ENCODE measurements around the gene ECE1.

ECE1 gene

GRCh38 chr1:21307663-21308305, 17.5 kb upstream of the ECE1 start:
- DNase-seq = no peak

DNA sequence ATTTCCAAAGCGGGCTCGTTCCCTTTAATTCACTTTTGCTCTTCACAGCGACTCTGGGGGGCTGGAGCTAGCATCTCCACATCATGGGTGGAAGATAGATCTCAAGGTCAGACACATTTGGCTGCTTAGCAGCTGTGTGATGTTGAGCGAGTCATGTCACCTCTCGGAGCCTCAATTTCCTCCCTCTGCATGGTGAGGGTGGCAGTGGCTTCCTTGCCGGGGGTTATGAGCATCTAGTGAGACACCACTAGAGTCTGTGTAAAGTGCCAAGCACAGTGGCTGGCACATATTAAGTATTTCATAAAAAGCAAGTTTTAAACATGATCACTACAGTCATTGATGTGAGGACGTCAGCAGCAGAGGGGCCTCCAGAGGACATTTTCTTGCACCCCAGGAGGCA, 16.9 kb upstream of the ECE1 start:
- DNase-seq = no peak

- no peak for DNase-seq
Observed at GRCh38 chr1:21305900-21306189, 15.6 kb upstream of the ECE1 start.

GRCh38 chr1:21305155-21305899, 15.1 kb upstream of the ECE1 start:
- no peak for DNase-seq

DNA sequence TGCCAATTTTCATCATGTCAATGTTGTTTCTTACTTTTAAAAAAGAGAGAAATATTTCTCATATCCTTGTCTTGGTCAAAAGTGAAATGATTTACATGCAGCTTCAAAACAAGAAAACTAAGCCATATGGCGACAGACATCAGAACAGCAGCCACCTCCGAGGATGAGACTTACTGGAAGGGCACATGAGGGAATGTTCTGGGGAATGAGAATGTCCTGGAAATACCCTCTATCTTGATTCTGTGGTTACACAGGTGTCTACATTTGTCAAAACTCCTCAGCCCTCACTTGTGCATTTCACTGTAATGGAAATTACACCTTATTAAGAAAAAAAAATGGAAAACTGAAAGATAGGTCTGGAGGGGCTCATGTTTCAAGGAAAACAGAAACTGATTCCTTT, 14.2 kb upstream of the ECE1 start:
- DNase-seq = no peak

DNA sequence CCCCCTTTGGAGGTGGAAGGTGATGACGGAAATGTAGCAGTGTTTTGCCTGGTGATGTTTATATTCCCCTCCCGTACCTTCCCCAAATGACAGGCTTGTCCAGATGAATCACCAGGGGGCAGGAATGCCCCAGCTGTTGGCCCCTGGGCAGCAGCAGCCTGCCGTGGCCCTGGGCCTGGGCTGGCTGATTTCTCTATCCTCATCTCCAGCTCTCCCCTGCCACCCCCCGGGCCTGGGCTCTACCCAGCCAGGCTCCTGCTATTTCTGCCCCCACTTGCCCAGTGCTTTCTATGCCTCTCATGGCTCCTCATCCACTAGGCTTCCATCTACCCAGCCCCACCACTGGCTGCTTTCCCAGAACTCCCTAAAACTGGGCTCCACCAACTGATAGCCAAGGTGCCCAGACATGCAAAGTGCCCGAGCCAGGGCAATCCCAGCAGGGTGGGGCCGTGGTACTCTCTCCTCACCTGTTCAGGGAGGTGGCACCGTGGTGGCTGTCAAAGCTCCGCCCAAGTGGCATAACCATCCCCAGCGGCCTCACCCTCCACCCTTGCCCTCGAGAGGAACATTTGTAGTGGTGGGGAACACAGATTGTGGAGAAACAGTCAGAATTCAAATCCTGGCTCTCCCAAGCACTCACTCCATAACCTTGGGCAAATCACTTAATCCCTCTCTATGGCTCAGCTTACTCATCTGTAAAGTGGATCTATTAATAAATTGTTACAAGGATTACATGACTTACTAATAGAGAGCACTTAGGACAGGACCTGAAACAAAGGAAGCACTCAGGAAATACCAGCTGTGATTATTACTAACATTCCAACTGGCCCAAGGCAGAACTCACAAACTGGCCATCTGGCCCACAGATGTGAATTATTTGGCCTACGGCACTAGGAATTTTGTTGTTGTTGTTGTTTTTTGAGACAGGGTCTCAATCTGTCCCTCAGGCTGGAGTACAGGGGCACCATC, 12.8 kb upstream of the ECE1 start:
- no peak for DNase-seq

- no peak for DNase-seq
Observed at GRCh38 chr1:21301794-21302440, 11.7 kb upstream of the ECE1 start.

DNA sequence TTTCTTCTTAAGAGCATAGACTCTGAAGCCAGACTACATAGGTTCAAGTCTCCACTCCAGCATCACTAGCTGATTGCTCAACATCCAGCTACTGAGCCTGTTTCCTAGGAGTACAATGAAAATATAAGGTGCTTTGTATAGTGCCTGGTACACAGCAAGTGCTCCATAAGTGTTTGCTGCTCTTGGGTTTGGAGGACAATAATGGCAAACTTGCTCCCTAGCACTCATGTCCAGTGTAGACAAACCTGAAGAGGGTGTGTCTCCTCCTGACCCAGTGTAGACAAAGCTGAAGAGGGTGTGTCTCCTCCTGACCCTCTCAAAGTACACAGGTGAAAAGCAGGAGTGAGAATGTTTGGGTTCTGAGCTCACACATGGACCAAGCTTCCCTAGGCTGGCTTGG, 10.5 kb upstream of the ECE1 start:
- no peak for DNase-seq

DNA sequence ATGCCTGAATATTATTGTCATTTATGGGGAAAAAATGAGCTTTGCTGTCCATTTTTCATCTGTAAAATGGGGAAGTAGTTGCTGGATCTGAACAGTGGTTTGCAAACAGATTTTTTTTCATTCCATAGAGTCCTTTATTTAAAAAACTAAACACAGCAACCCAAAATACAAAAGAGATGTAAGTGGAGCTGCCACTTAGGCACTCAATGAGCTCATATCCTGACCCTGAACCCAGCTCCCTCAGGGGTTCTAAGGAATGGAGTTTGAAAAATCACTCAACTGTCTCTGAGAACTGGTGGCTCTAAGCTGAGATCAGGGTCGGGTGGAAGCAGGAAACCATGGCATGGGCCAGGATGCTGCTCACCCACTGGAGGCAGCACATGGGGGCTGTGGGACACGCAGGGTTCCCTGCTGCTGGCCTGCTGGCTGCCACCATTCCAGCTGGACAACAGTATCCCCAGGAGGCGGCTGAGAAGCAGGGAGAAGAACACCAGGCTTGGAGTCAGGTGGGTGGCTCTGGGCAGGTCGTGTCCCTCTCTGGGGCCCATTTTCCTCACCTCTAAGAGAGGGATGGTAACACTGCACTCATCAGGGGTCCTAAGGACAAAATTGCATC, 9.6 kb upstream of the ECE1 start:
- no peak for DNase-seq

GRCh38 chr1:21298981-21299391, 8.7 kb upstream of the ECE1 start:
- DNase-seq = no peak

DNA sequence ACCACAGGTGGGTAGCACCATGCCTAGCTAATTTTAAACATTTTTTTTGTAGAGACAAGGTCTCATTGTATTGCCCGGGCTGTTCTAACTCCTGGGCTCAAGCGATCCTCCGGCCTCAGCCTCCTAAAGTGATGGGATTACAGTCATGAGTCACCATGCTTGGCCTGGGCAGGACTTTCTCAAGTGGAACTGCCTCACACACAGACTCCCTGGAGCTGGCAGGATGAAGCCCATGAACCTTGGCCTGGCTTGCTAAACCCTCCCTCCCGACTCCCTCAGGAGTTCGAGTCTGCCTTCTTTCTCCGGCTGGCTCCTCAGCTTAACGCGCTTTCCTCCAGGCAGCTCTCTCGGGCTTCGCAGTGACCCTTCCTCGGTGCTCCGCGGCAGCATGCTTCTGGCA, 7.7 kb upstream of the ECE1 start:
- no peak for DNase-seq

DNA sequence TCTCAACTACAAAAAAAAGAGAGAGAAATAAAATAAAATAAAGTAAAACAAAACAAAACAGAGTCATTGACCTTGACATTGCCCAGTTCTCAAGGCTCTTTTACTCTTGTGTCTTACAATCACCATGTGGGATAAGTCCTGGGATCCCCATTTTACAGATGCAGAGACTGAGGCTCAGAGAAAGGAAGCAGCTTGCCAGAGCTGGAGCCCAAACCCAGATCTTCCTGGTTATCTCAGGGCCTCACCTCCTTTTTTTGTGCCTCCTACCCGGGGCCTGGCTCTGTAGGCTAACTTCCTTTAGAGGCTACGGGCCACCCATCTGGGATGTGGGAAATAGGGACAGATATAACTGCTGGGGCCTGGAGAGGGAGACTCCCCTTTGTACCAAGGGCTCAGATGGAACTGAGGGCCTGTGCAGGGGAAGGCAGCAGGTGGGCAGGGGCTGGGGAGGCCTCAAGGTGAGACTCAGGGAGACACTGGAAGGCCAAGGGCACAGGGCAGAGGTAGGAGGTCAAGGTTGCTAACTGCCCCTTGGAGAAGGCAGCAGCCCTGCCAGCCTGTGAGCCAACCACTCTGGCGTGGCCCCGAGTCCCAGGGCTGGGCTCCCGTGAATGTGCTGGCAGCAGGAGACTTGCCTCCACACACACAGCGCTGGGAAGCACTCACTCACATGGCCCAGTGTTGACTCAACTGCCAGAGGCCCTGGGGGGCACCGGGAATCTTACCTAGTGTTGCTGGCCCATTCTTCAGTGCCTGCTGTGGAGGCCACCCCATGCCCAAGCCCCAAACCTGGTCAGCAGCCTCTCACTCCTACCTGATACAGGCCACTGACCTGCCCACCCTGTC, 6.5 kb upstream of the ECE1 start:
- DNase-seq = no peak

DNA sequence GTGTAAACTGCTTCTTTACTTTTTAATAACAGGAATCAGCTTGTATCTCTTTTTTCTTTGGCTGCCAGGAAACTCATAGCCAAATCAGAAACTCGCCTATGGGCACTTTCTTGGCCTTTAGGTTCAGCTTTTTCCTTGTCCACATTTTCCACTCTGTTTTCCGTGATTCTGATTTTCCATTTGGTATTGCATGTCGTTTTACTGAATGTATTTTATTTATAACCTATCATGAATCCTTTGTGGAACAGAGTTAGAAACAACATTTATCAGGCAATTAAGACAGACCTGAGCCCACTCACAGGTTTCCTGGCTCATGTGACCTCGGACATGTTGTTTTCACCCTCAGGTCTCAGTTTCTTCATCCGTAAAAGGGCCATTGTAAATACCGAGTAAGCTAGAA, 5.3 kb upstream of the ECE1 start:
- DNase-seq = no peak

DNA sequence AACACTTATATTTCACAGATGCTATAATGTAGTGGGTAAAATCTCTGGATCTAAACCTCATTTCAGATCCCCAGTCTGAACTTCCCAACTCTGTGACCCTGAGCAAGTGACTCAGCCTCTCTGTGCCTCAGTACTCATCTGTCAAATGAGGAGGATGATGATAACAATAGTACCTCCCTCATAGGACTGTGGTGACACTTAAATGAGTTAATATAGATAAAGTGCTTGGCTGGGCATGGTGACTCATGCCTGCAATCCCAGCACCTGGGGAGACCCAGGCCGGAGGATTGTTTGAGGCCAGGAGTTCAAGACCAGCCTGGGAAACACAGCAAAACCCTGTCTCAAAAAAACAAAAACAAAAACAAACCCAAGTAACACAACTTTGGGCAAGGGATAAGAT, 4.7 kb upstream of the ECE1 start:
- DNase-seq = peak; percentile 76

- DNase-seq = peak; percentile 88
Observed at GRCh38 chr1:21294266-21294989, 4.2 kb upstream of the ECE1 start.

- DNase-seq = peak; percentile 86
Observed at GRCh38 chr1:21293537-21294265, 3.4 kb upstream of the ECE1 start.

DNA sequence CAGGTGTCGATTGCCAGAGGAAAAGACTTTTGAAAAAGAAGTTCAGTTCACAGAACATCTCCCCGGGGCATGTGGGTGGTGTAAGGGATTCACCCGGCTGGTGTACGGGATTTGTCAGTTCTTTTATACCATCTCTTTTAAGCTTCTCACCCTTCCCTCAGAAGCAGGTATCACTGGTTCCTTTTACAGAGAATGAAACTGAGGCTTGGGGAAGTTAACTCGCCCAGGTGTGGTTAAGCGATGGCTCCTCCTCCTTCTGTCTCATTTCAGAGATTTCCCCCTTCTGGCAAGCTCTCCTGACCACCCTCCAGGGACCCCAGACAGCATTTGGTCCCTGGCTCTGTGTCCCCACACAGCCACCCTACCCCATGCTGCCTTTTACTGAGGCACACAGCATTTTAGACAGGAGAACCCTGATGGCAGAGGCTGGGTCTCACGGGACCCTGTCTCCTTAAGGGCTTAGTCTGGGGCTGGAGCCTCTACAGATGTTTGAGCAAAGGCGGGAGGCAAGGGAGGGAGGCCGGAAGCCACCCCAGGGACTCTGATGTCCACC, 2.8 kb upstream of the ECE1 start:
- DNase-seq = peak; percentile 77

- DNase-seq = no peak
Observed at GRCh38 chr1:21292503-21292983, 2.3 kb upstream of the ECE1 start.

- no peak for DNase-seq
Observed at GRCh38 chr1:21291964-21292363, 1.7 kb upstream of the ECE1 start.

DNA sequence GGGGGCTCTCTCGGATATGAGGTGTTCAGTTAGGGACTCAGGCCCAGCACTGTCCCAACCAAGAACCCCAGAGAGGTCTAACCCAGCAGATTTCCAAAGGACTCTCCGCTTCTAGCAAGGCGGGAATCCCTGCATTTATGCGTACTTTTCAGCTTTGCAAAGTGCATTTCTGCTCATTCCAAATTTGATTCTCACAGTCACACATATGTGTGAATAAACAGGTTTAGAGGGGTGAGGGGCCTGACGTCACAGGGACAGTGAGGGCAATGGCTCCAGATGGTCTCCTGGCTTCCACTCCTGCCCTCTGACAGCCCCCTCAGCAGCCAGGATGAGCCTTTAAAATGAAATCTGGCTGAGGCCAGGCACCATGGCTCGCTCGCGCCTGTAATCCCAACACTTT, 921 bp upstream of the ECE1 start:
- no peak for DNase-seq
